ENCODE data around the gene MAST4. TPM values are rescaled to one million over a fixed set of nuclear protein-coding genes. Genes with fewer than 3 reads are reported as not detected.

Gene MAST4
- total and polyA plus RNA-seq, 2 donors from 2014 or later = 27.3 to 31.4 TPM

GRCh38 chr5:66621736-66622135, 25.5 kb downstream of the MAST4 start:
- Histone ChIP-seq H3K36me3 (ENCODE audit: control insufficient read depth in 2 of 3, insufficient read depth in 3 of 3, low read length in 3 of 3) (no peaks in the 10 kb centered on the region), H3K4me3 (ENCODE audit: low read length in 3 of 3) (no peak overlapping the region), H3K9me3 (ENCODE audit: control insufficient read depth in 2 of 3, insufficient read depth in 1 of 3, low read length in 3 of 3) (no peaks in the 10 kb centered on the region), H3K27ac (ENCODE audit: low read depth in 2 of 2, low read length in 2 of 2) (no peak overlapping the region), H3K27me3 (ENCODE audit: control insufficient read depth, insufficient read depth, low read length) (no peaks in the 10 kb centered on the region), H3K9ac (ENCODE audit: low read length in 3 of 3) (no peak overlapping the region), H3K4me1 (ENCODE audit: control insufficient read depth in 2 of 3, insufficient read depth in 2 of 3, low read depth in 1 of 3, low read length in 3 of 3) (peaks cover 0 to 3% (median 0%) of the 10 kb centered on the region in 3 donors)
- no peak for FAIRE-seq
- intact Hi-C loops (cut with DNase I) = no loop called here
- no peak for TF ChIP-seq CTCF (IDR thresholded peaks at IDR 0.05; ENCODE audit: borderline replicate concordance, extremely low read depth, insufficient read depth)
- peak in 1 of 5 donors; percentile 34 for DNase-seq

GRCh38 chr5:66628561-66628960, 32.4 kb downstream of the MAST4 start:
- Histone ChIP-seq H3K27ac (ENCODE audit: low read depth in 2 of 2, low read length in 2 of 2) (no peak overlapping the region), H3K36me3 (ENCODE audit: control insufficient read depth in 2 of 3, insufficient read depth in 3 of 3, low read length in 3 of 3) (no peaks in the 10 kb centered on the region), H3K9me3 (ENCODE audit: control insufficient read depth in 2 of 3, insufficient read depth in 1 of 3, low read length in 3 of 3) (no peaks in the 10 kb centered on the region), H3K9ac (ENCODE audit: low read length in 3 of 3) (no peak overlapping the region), H3K4me3 (ENCODE audit: low read length in 3 of 3) (no peak overlapping the region), H3K4me1 (ENCODE audit: control insufficient read depth in 2 of 3, insufficient read depth in 2 of 3, low read depth in 1 of 3, low read length in 3 of 3) (no peaks in the 10 kb centered on the region), H3K27me3 (ENCODE audit: control insufficient read depth, insufficient read depth, low read length) (no peaks in the 10 kb centered on the region)
- FAIRE-seq (no peak), DNase-seq (no peak)
- TF ChIP-seq CTCF (IDR thresholded peaks at IDR 0.05; ENCODE audit: borderline replicate concordance, extremely low read depth, insufficient read depth) = no peak
- intact Hi-C loops (cut with DNase I) = no loop called here

GRCh38 chr5:66629446-66629845, 33.3 kb downstream of the MAST4 start:
- DNase-seq = no peak
- FAIRE-seq = no peak
- H3K4me3 ChIP-seq (ENCODE audit: low read length in 3 of 3) = no peak overlapping the region
- H3K36me3 ChIP-seq (ENCODE audit: control insufficient read depth in 2 of 3, insufficient read depth in 3 of 3, low read length in 3 of 3) = no peaks in the 10 kb centered on the region
- H3K27ac ChIP-seq (ENCODE audit: low read depth in 2 of 2, low read length in 2 of 2) = no peak overlapping the region
- H3K4me1 ChIP-seq (ENCODE audit: control insufficient read depth in 2 of 3, insufficient read depth in 2 of 3, low read depth in 1 of 3, low read length in 3 of 3) = no peaks in the 10 kb centered on the region
- intact Hi-C loops (cut with DNase I) = no loop called here
- no peaks in the 10 kb centered on the region for H3K27me3 ChIP-seq (ENCODE audit: control insufficient read depth, insufficient read depth, low read length)
- TF ChIP-seq CTCF (IDR thresholded peaks at IDR 0.05; ENCODE audit: borderline replicate concordance, extremely low read depth, insufficient read depth) = no peak
- H3K9me3 ChIP-seq (ENCODE audit: control insufficient read depth in 2 of 3, insufficient read depth in 1 of 3, low read length in 3 of 3) = no peaks in the 10 kb centered on the region
- H3K9ac ChIP-seq (ENCODE audit: low read length in 3 of 3) = no peak overlapping the region

- TF ChIP-seq CTCF (IDR thresholded peaks at IDR 0.05; ENCODE audit: borderline replicate concordance, extremely low read depth, insufficient read depth) = no peak
- no peak for FAIRE-seq
- no peaks in the 10 kb centered on the region for H3K9me3 ChIP-seq (ENCODE audit: control insufficient read depth in 2 of 3, insufficient read depth in 1 of 3, low read length in 3 of 3)
- H3K27ac ChIP-seq (ENCODE audit: low read depth in 2 of 2, low read length in 2 of 2) = no peak overlapping the region
- intact Hi-C loops (cut with DNase I) = no loop called here
- DNase-seq = peak in 2 of 5 donors; percentile 56 to 60
- H3K36me3 ChIP-seq (ENCODE audit: control insufficient read depth in 2 of 3, insufficient read depth in 3 of 3, low read length in 3 of 3) = no peaks in the 10 kb centered on the region
- H3K4me3 ChIP-seq (ENCODE audit: low read length in 3 of 3) = no peak overlapping the region
- no peak overlapping the region for H3K9ac ChIP-seq (ENCODE audit: low read length in 3 of 3)
- no peaks in the 10 kb centered on the region for H3K4me1 ChIP-seq (ENCODE audit: control insufficient read depth in 2 of 3, insufficient read depth in 2 of 3, low read depth in 1 of 3, low read length in 3 of 3)
- H3K27me3 ChIP-seq (ENCODE audit: control insufficient read depth, insufficient read depth, low read length) = no peaks in the 10 kb centered on the region
Observed at GRCh38 chr5:66633754-66634153, 37.6 kb downstream of the MAST4 start.
